Inflammatory macrophage treated with lipopolysaccharide for 1 hour (primary cell): ENCODE measurements around the gene PET100.

ENCODE experiments used
- DNase-seq, 2 donors: peaks; one replicate each; pipeline ENCODE4 v3.0.0-alpha.2; 2020 to 2022

PET100 gene

GRCh38 chr19:7635670-7636069, 6.1 kb downstream of the PET100 start:
- DNase-seq = no peak

GRCh38 chr19:7636317-7636690, 6.7 kb downstream of the PET100 start:
- no peak for DNase-seq

GRCh38 chr19:7636691-7637373, 7.2 kb downstream of the PET100 start, which contains the start of gene STXBP2:
STXBP2 (plus strand) TSS chr19:7637110; CDS start chr19:7637150, 40 bp downstream.
- DNase-seq = peak; percentile 61 to 83

GRCh38 chr19:7637374-7638256, 8.0 kb downstream of the PET100 start:
- peak; percentile 62 to 74 for DNase-seq

GRCh38 chr19:7638802-7639465, 9.3 kb downstream of the PET100 start:
- DNase-seq = no peak

GRCh38 chr19:7639863-7640348, 10.3 kb downstream of the PET100 start:
- DNase-seq = no peak

- no peak for DNase-seq
These were observed 11.2 kb downstream of the PET100 start for GRCh38 chr19:7640803-7641202.

- DNase-seq = no peak
These were observed 12.0 kb downstream of the PET100 start for GRCh38 chr19:7641290-7642276.

- DNase-seq = no peak
These were observed 12.9 kb downstream of the PET100 start for GRCh38 chr19:7642295-7643030.

- no peak for DNase-seq
These were observed 13.4 kb downstream of the PET100 start for GRCh38 chr19:7643031-7643415.

- peak; percentile 35 to 36 for DNase-seq
These were observed 14.3 kb downstream of the PET100 start for GRCh38 chr19:7643629-7644549.

GRCh38 chr19:7644550-7644877, 14.9 kb downstream of the PET100 start:
- no peak for DNase-seq

GRCh38 chr19:7645163-7645562, 15.6 kb downstream of the PET100 start:
- peak; percentile 32 to 69 for DNase-seq

GRCh38 chr19:7645656-7646425, 16.2 kb downstream of the PET100 start:
- no peak for DNase-seq

GRCh38 chr19:7646426-7646700, 16.8 kb downstream of the PET100 start:
- DNase-seq = no peak

- no peak for DNase-seq
These were observed 17.6 kb downstream of the PET100 start for GRCh38 chr19:7647156-7647555.

GRCh38 chr19:7648265-7649014, 18.8 kb downstream of the PET100 start:
- no peak for DNase-seq

GRCh38 chr19:7650148-7650547, 20.6 kb downstream of the PET100 start:
- no peak for DNase-seq

GRCh38 chr19:7652061-7652641, 22.6 kb downstream of the PET100 start:
- DNase-seq = peak; percentile 99
